HCT116 (cell line): ENCODE measurements around the gene MCM8.

Source experiments
- CTCF ChIP-seq, 3 experiments: fragments of 200-600 bp in 1 of 3; sonication (generic) in 1 of 3; IDR thresholded peaks in 2 of 3; conservative IDR thresholded peaks in 1 of 3; 2 replicates each; pipeline ENCODE4 v1.5.1; 2012 to 2017; ENCODE audit warnings: low read depth in 2 of 3, low read length in 2 of 3, antibody characterized with exemption in 1 of 3, borderline replicate concordance in 1 of 3, control low read depth in 1 of 3, mild to moderate bottlenecking in 1 of 3, mixed read lengths in 1 of 3, mixed run types in 1 of 3, moderate library complexity in 1 of 3; ENCODE audit not compliant: insufficient read depth in 1 of 3
- EZH2 ChIP-seq: fragments of 200-600 bp; sonication (generic); IDR thresholded peaks from 2 replicates; pipeline ENCODE4 v1.6.1; 2017; ENCODE audit warnings: antibody characterized with exemption, mixed run types
- EZH2phosphoT487 ChIP-seq: fragments of 200-600 bp; IDR thresholded peaks from 2 replicates; pipeline ENCODE4 v1.6.1; 2018; ENCODE audit warnings: antibody characterized with exemption, borderline replicate concordance
- POLR2A ChIP-seq: IDR thresholded peaks from 2 replicates; pipeline ENCODE4 v1.7.0; 2011; ENCODE audit warnings: borderline replicate concordance; ENCODE audit not compliant: insufficient read depth, insufficient read length; ENCODE audit errors: extremely low read depth
- POLR2AphosphoS5 ChIP-seq: IDR thresholded peaks from 2 replicates; pipeline ENCODE4 v1.6.1; 2011; ENCODE audit warnings: mild to moderate bottlenecking, low read depth, low read length, moderate library complexity
- RAD21 ChIP-seq: IDR thresholded peaks from 2 replicates; pipeline ENCODE4 v1.6.1; 2012; ENCODE audit warnings: low read depth, mild to moderate bottlenecking
- REST ChIP-seq: IDR thresholded peaks from 2 replicates; pipeline ENCODE4 v1.6.1; 2012; ENCODE audit warnings: low read depth
- SIN3A ChIP-seq: IDR thresholded peaks from 2 replicates; pipeline ENCODE4 v1.6.1; 2012; ENCODE audit warnings: low read depth
- TCF7L2 ChIP-seq: IDR thresholded peaks from 2 replicates; pipeline ENCODE4 v1.7.0; 2011; ENCODE audit warnings: borderline replicate concordance, inconsistent platforms; ENCODE audit not compliant: insufficient read depth, insufficient read length; ENCODE audit errors: extremely low read depth

- TF ChIP-seq CTCF (IDR thresholded peaks at IDR 0.05 in 2 of 3, conservative IDR thresholded peaks at IDR 0.05 in 1 of 3; ENCODE audit: borderline replicate concordance in 1 of 3, insufficient read depth in 1 of 3, low read depth in 2 of 3, low read length in 2 of 3) (no peak), REST (no peak), EZH2 (no peak), POLR2AphosphoS5 (no peak), SIN3A (no peak), RAD21 (no peak), EZH2phosphoT487 (no peak), POLR2A (no peak), TCF7L2 (no peak)
Measured at GRCh38 chr20:6040540-6040939, 90.1 kb downstream of the MCM8 start.
